ENCODE data around the gene RNF150. TPM values are rescaled to one million over a fixed set of nuclear protein-coding genes. Genes with fewer than 3 reads are reported as not detected.

The RNF150 gene
- total and polyA plus RNA-seq, 12 donors, result 4.9 to 88.6 (median 61.3) TPM

- intact Hi-C loops (cut with DNase I), result loop anchor here in 1 of 2 donors (10.0 kb wide), 1 partner anchor 239 kb away; no protein-coding TSS in a partner anchor
- DNase-seq, result no peak
- 68 to 77% (median 73%) methylated on average over 1 of the region's 1 CpG for WGBS, 4 donors
These were observed 289.2 kb downstream of the RNF150 start for GRCh38 chr4:140844061-140844460.

GRCh38 chr4:140841186-140841585, 292.1 kb downstream of the RNF150 start:
- no peaks in the 10 kb centered on the region for H3K36me3 ChIP-seq (replicated peaks in 1 of 2)
- intact Hi-C loops (cut with DNase I), result loop anchor here in 1 of 2 donors (10.0 kb wide), 1 partner anchor 236 kb away; no protein-coding TSS in a partner anchor
- no peaks in the 10 kb centered on the region for H3K27me3 ChIP-seq
- no peaks in the 10 kb centered on the region for H3K4me1 ChIP-seq (replicated peaks in 1 of 2)
- DNase-seq, result no peak
- no peaks in the 10 kb centered on the region for H3K9me3 ChIP-seq (replicated peaks in 1 of 3)
- WGBS, 4 donors, result 77 to 86% (median 78%) methylated on average over 2 of the region's 2 CpGs
- TF ChIP-seq POLR2A (IDR thresholded peaks at IDR 0.05) (no peak), CTCF (IDR thresholded peaks at IDR 0.05) (no peak)
- no peak overlapping the region for H3K27ac ChIP-seq
- H3K4me3 ChIP-seq, result no peak overlapping the region

More at GRCh38 chr4:140844061-140844460, 289.2 kb downstream of the RNF150 start:
- no peak for TF ChIP-seq CTCF (IDR thresholded peaks at IDR 0.05)
- no peak for TF ChIP-seq POLR2A (IDR thresholded peaks at IDR 0.05)
- no peak overlapping the region for H3K27ac ChIP-seq
- H3K4me3 ChIP-seq, result no peak overlapping the region
- no peaks in the 10 kb centered on the region for H3K27me3 ChIP-seq
- H3K4me1 ChIP-seq (replicated peaks in 1 of 2), result no peaks in the 10 kb centered on the region
- no peaks in the 10 kb centered on the region for H3K36me3 ChIP-seq (replicated peaks in 1 of 2)
- H3K9me3 ChIP-seq (replicated peaks in 1 of 3), result no peaks in the 10 kb centered on the region

- Histone ChIP-seq H3K4me3 (no peak overlapping the region), H3K4me1 (replicated peaks in 1 of 2) (no peaks in the 10 kb centered on the region), H3K27ac (no peak overlapping the region), H3K36me3 (replicated peaks in 1 of 2) (no peaks in the 10 kb centered on the region), H3K27me3 (no peaks in the 10 kb centered on the region), H3K9me3 (replicated peaks in 1 of 3) (no peaks in the 10 kb centered on the region)
- TF ChIP-seq CTCF (IDR thresholded peaks at IDR 0.05), result no peak
- TF ChIP-seq POLR2A (IDR thresholded peaks at IDR 0.05), result no peak
- intact Hi-C loops (cut with DNase I), result loop anchor here in 1 of 2 donors (10.0 kb wide), 1 partner anchor 235 kb away; no protein-coding TSS in a partner anchor
- no peak for DNase-seq
- 68 to 70% (median 69%) methylated on average over 4 of the region's 4 CpGs for WGBS, 4 donors
These were observed 293.1 kb downstream of the RNF150 start for GRCh38 chr4:140839888-140840790.

- H3K4me1 ChIP-seq (replicated peaks in 1 of 2), result no peaks in the 10 kb centered on the region
- H3K27me3 ChIP-seq, result no peaks in the 10 kb centered on the region
- TF ChIP-seq POLR2A (IDR thresholded peaks at IDR 0.05) (no peak), CTCF (IDR thresholded peaks at IDR 0.05) (no peak)
- H3K9me3 ChIP-seq (replicated peaks in 1 of 3), result no peaks in the 10 kb centered on the region
- no peaks in the 10 kb centered on the region for H3K36me3 ChIP-seq (replicated peaks in 1 of 2)
- no peak overlapping the region for H3K4me3 ChIP-seq
- WGBS, 4 donors, result 80 to 91% (median 85%) methylated on average over 4 of the region's 4 CpGs
- intact Hi-C loops (cut with DNase I), result no loop called here
- no peak overlapping the region for H3K27ac ChIP-seq
- no peak for DNase-seq
These were observed 293.9 kb downstream of the RNF150 start for GRCh38 chr4:140839406-140839805.

Measured in adrenal gland (tissue), 12 donors.